Measurements from ENCODE around the gene SEMG2. TPM values are rescaled to one million over a fixed set of nuclear protein-coding genes. Genes with fewer than 3 reads are reported as not detected.

SEMG2 gene
- not detected in 2 replicates for total RNA-seq (2014; rRNA removed)
- Bru-seq, nascent RNA: percentile 14 among the genes with signal in this experiment
- BruChase-seq, experiment 1, labeled RNA remaining after a 6-hour chase: percentile 19 among the genes with signal in this experiment
- percentile 13 among the genes with signal in this experiment for BruChase-seq, experiment 2, labeled RNA remaining after a 2-hour chase
- long read RNA-seq: 0 reads

GRCh38 chr20:45221076-45221475 lies at the start of gene SEMG2:
Gene SEMG2, plus strand, starts transcription at chr20:45221373. Its CDS starts 17 bp downstream, at chr20:45221390.
- intact Hi-C loops (cut with micrococcal nuclease): no loop called here
- H3K79me2 ChIP-seq (ENCODE audit: low read length): no peaks in the 10 kb centered on the region
- H3K9ac ChIP-seq (ENCODE audit: low read length): no peak within 1 kb of the TSS
- TF ChIP-seq CTCF (conservative IDR thresholded peaks at IDR 0.05; ENCODE audit: low read depth, low read length): no peak
- no peak for TF ChIP-seq EZH2 (IDR thresholded peaks at IDR 0.05; ENCODE audit: low read length, unreplicated experiment)
- TF ChIP-seq EZH2phosphoT487 (IDR thresholded peaks at IDR 0.05; ENCODE audit: borderline replicate concordance, low read length): no peak
- H4K20me1 ChIP-seq (ENCODE audit: low read length): no peaks in the 10 kb centered on the region
- no peak within 1 kb of the TSS for H3K4me3 ChIP-seq (ENCODE audit: low read length)
- H3K4me1 ChIP-seq (ENCODE audit: insufficient read depth, low read length): no peaks in the 10 kb centered on the region
- ChIA-PET POLR2A (ENCODE audit: unreplicated experiment) (no interaction called here), CTCF (no interaction called here)
- no peaks in the 10 kb centered on the region for H3K27me3 ChIP-seq (ENCODE audit: low read length)
- H2AFZ ChIP-seq (ENCODE audit: low read length): no peak within 1 kb of the TSS
- BruUV-seq (replicated peaks): no TSS peak
- no peak for DNase-seq
- no peaks in the 10 kb centered on the region for H3K36me3 ChIP-seq (ENCODE audit: low read depth, low read length)
- H3F3A ChIP-seq (ENCODE audit: low read length, unreplicated experiment): no peaks in the 10 kb centered on the region
- ATAC-seq: no peak
- no peak within 1 kb of the TSS for H3K27ac ChIP-seq (ENCODE audit: low read length)
- H3K4me2 ChIP-seq (ENCODE audit: low read length): no peak within 1 kb of the TSS
- no peaks in the 10 kb centered on the region for H3K9me2 ChIP-seq (replicated peaks; ENCODE audit: low read length)
- H3K9me3 ChIP-seq (ENCODE audit: low read length): no peaks in the 10 kb centered on the region

- Histone ChIP-seq H4K20me1 (ENCODE audit: low read length) (no peaks in the 10 kb centered on the region), H3K9me2 (replicated peaks; ENCODE audit: low read length) (no peaks in the 10 kb centered on the region), H3K79me2 (ENCODE audit: low read length) (no peaks in the 10 kb centered on the region), H3K9ac (ENCODE audit: low read length) (peak overlapping the region; percentile 60), H3K27ac (ENCODE audit: low read length) (peak overlapping the region; percentile 93), H3K4me1 (ENCODE audit: insufficient read depth, low read length) (peaks cover 48% of the 10 kb centered on the region), H2AFZ (ENCODE audit: low read length) (no peak overlapping the region), H3K27me3 (ENCODE audit: low read length) (no peaks in the 10 kb centered on the region), H3F3A (ENCODE audit: low read length, unreplicated experiment) (no peaks in the 10 kb centered on the region), H3K4me2 (ENCODE audit: low read length) (peak overlapping the region; percentile 62), H3K9me3 (ENCODE audit: low read length) (no peaks in the 10 kb centered on the region), H3K36me3 (ENCODE audit: low read depth, low read length) (no peaks in the 10 kb centered on the region), H3K4me3 (ENCODE audit: low read length) (no peak overlapping the region)
- ChIA-PET CTCF (interaction anchor here (0.8 kb wide), 1 partner anchor 35 kb away, joined by 3 read pairs; no protein-coding TSS in a partner anchor), POLR2A (ENCODE audit: unreplicated experiment) (no interaction called here)
- peak; percentile 70 for DNase-seq
- no TSS peak for BruUV-seq (replicated peaks)
- intact Hi-C loops (cut with micrococcal nuclease): no loop called here
- peak; percentile 35 for ATAC-seq
- no peak for TF ChIP-seq CTCF (conservative IDR thresholded peaks at IDR 0.05; ENCODE audit: low read depth, low read length)
- TF ChIP-seq EZH2phosphoT487 (IDR thresholded peaks at IDR 0.05; ENCODE audit: borderline replicate concordance, low read length): no peak
- no peak for TF ChIP-seq EZH2 (IDR thresholded peaks at IDR 0.05; ENCODE audit: low read length, unreplicated experiment)
Measured at GRCh38 chr20:45173522-45173921, 47.7 kb upstream of the SEMG2 start.

Data from PC-3 (cell line).